OCI-LY7 (cell line): Measurements from ENCODE around the gene PPM1J.

ENCODE experiments used
- CTCF ChIP-seq: fragments of 200-600 bp; sonication (generic); conservative IDR thresholded peaks from 2 replicates; pipeline ENCODE4 v1.5.1; 2014; ENCODE audit warnings: mild to moderate bottlenecking, antibody characterized with exemption, low read length, moderate library complexity, mixed read lengths
- EZH2phosphoT487 ChIP-seq: fragments of 200-600 bp; sonication (generic); IDR thresholded peaks from 2 replicates; pipeline ENCODE4 v1.6.1; 2018; ENCODE audit warnings: low read depth, borderline replicate concordance, mild to moderate bottlenecking, mixed run types, antibody characterized with exemption, low read length, moderate library complexity, mixed read lengths

- TF ChIP-seq CTCF (peak; percentile 77), EZH2phosphoT487 (no peak)
Observed at GRCh38 chr1:112718691-112719418, 3.7 kb upstream of the PPM1J start.
